SK-N-MC (cell line): ENCODE data around the gene RNF2.

Source experiments
- EZH2 ChIP-seq: fragments of 200-600 bp; sonication (generic); IDR thresholded peaks from one replicate; pipeline ENCODE4 v1.6.1; 2017; ENCODE audit warnings: antibody characterized with exemption
- FOXP2 ChIP-seq: optimal IDR thresholded peaks from 2 replicates; pipeline ENCODE3; 2011; ENCODE audit warnings: mild to moderate bottlenecking, moderate library complexity; ENCODE audit not compliant: insufficient read depth; ENCODE audit errors: extremely low read length, control extremely low read depth
- POLR2AphosphoS5 ChIP-seq: IDR thresholded peaks from 2 replicates; pipeline ENCODE4 v1.6.1; 2012; ENCODE audit warnings: mild to moderate bottlenecking, low read depth, low read length, borderline replicate concordance

DNA sequence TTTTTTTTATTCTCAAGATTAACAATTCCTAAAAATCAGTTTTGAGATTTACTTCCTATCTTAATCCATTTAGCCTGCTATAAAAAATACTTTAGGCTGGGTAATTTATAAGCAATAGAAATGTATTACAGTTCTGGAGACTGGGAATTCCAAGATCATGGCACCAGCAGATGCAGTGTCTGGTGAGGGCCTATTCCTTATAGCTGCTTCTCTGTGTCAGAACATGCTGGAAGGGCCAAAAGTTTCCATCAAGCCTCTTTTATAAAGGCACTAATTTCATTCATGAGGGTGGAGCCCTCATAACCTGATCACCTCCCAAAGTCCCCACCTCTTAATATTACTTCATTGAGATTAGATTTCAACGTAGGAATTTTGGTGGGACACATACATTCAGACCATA, 41.7 kb downstream of the RNF2 start:
- TF ChIP-seq POLR2AphosphoS5 (no peak), EZH2 (no peak), FOXP2 (no peak)
